K562 (cell line): ENCODE data around the gene SHE. TPM values are rescaled to one million over a fixed set of nuclear protein-coding genes. Genes with fewer than 3 reads are reported as not detected.

ENCODE experiments used
- ATAC-seq: fragments of 200-7000 bp; cut with Tn5 transposase; 3 replicates; pipeline ENCODE4 v1.9.1; 2020; ENCODE audit warnings: moderate library complexity
- BruUV-seq: library from RNA; stranded (reverse); fragments of 400-500 nt; replicated peaks from 2 replicates; lab custom pipeline; 2021; lab: Mats Ljungman, UMichigan
- CTCF ChIA-PET: fragments of 300-600 bp; formaldehyde crosslinking; extraction: SDS; loops from one replicate; lab custom pipeline; 2021; ENCODE audit warnings: low intra/inter-chr PET ratio; lab: Yijun Ruan, JAX
- POLR2A ChIA-PET: fragments of 300-600, 350-650 bp; sonication (Branson Sonifier 250); formaldehyde crosslinking; extraction: SDS; loops from one replicate; lab custom pipeline; 2021; ENCODE audit warnings: antibody characterized with exemption, inconsistent platforms; lab: Yijun Ruan, JAX
- DNase-seq, 4 experiments: peaks; one replicate each; pipeline versions ENCODE4 v3.0.0 to v3.0.0-alpha.2; 2011 to 2018; ENCODE audit warnings: low spot score in 3 of 4, mixed read lengths in 3 of 4; ENCODE audit errors: extremely low read depth in 1 of 4
- FAIRE-seq: peaks from 2 replicates; lab custom pipeline; 2011; peaks lifted over from hg19 to GRCh38; lab: Jason Lieb, UNC
- H2AFZ ChIP-seq: 2 replicates; pipeline ENCODE4 v1.6.0; 2011; ENCODE audit warnings: low read depth, low read length, control low read depth, inconsistent platforms
- H3K27ac ChIP-seq: fragments of 200-600 bp; 3 replicates; pipeline ENCODE4 v1.8.0; 2011; ENCODE audit warnings: low read depth, mild to moderate bottlenecking, control low read depth, inconsistent platforms, low read length, moderate library complexity, mixed read lengths; ENCODE audit errors: extremely low read depth
- H3K27me3 ChIP-seq, 2 experiments: fragments of 300-600 bp in 1 of 2; 2 replicates in 1 of 2; 3 replicates in 1 of 2; pipeline versions ENCODE4 v1.6.0 to v1.8.0; 2011; ENCODE audit warnings: inconsistent platforms in 2 of 2, low read length in 2 of 2, mild to moderate bottlenecking in 1 of 2, mixed read lengths in 1 of 2, moderate library complexity in 1 of 2; ENCODE audit not compliant: control insufficient read depth in 2 of 2, insufficient read depth in 2 of 2
- H3K36me3 ChIP-seq: fragments of 300-600 bp; 3 replicates; pipeline ENCODE4 v1.8.0; 2011; ENCODE audit warnings: mild to moderate bottlenecking, low read length, inconsistent platforms; ENCODE audit not compliant: control insufficient read depth, insufficient read depth
- H3K4me1 ChIP-seq, 2 experiments: fragments of 200-600 bp in 1 of 2; replicated peaks in 1 of 2; 2 replicates in 1 of 2; 3 replicates in 1 of 2; pipeline versions ENCODE4 v1.5.1 to v1.8.0; 2011; ENCODE audit warnings: inconsistent platforms in 2 of 2, low read length in 2 of 2, mild to moderate bottlenecking in 1 of 2, mixed read lengths in 1 of 2, moderate library complexity in 1 of 2; ENCODE audit not compliant: control insufficient read depth in 2 of 2, insufficient read depth in 2 of 2
- H3K4me2 ChIP-seq: 2 replicates; pipeline ENCODE4 v1.6.1; 2011; ENCODE audit warnings: low read length, control low read depth, inconsistent platforms, mixed read lengths; ENCODE audit not compliant: insufficient read depth
- H3K4me3 ChIP-seq: fragments of 200-600 bp; sonication (generic), shearing (Covaris generic); 2 replicates; pipeline ENCODE4 v1.5.1; 2016; ENCODE audit warnings: control low read depth, inconsistent platforms
- H3K79me2 ChIP-seq: fragments of 200-600 bp; 3 replicates; pipeline ENCODE4 v1.8.0; 2011; ENCODE audit warnings: low read length, inconsistent platforms; ENCODE audit not compliant: control insufficient read depth, insufficient read depth
- H3K9ac ChIP-seq, 2 experiments: 2 replicates each; pipeline versions ENCODE4 v1.6.0 to v1.6.1; 2011; ENCODE audit warnings: low read depth in 2 of 2, low read length in 2 of 2, control low read depth in 1 of 2, inconsistent platforms in 1 of 2, mild to moderate bottlenecking in 1 of 2, mixed read lengths in 1 of 2; ENCODE audit not compliant: insufficient read depth in 1 of 2
- H3K9me1 ChIP-seq: one replicate; pipeline ENCODE4 v1.6.0; 2011; ENCODE audit warnings: inconsistent platforms, mild to moderate bottlenecking, low read length, moderate library complexity; ENCODE audit not compliant: control insufficient read depth, insufficient read depth
- H3K9me3 ChIP-seq: replicated peaks from 2 replicates; pipeline ENCODE4 v1.5.1; 2011; ENCODE audit warnings: low read depth, low read length, inconsistent platforms; ENCODE audit not compliant: control insufficient read depth, insufficient read depth
- H4K20me1 ChIP-seq: replicated peaks from 2 replicates; pipeline ENCODE4 v1.6.1; 2011; ENCODE audit warnings: low read length, inconsistent platforms, mixed read lengths; ENCODE audit not compliant: control insufficient read depth, insufficient read depth
- NR3C1 ChIP-seq: sonication (generic); formaldehyde crosslinking; IDR thresholded peaks from 2 replicates; pipeline ENCODE4 v1.8.1; 2022; ENCODE audit warnings: missing genetic modification reagents
- POLR2B ChIP-seq: fragments of 450-650 bp; IDR thresholded peaks from 2 replicates; pipeline ENCODE4 v1.6.1; 2018; ENCODE audit warnings: low read depth; ENCODE audit not compliant: partially characterized antibody
- WGBS: fragments of 100-300 bp; shearing (Covaris generic); methylation state at CpG from one replicate; pipeline ENCODE4 v1.1.6; 2016; ENCODE audit warnings: low coverage, mixed read lengths; ENCODE audit not compliant: insufficient coverage; ENCODE audit errors: missing lambda C conversion rate; 5-methylcytosine and 5-hydroxymethylcytosine counted together
- in situ Hi-C: fragments of 300-500 bp; cut with MboI; formaldehyde crosslinking; loops from 4 replicates; pipeline ENCODE4 v1.15.0; 2018; ENCODE audit warnings: inconsistent platforms, mixed read lengths
- intact Hi-C: fragments of 100-400 bp; cut with micrococcal nuclease; formaldehyde crosslinking; loops from 2 replicates; pipeline ENCODE4 v1.14.2; 2022
- polyA plus RNA-seq, 8 experiments: library from polyadenylated mRNA; depleted of rRNA in 4 of 8; stranded (reverse) in 5 of 8; unstranded in 3 of 8; fragments of >200 nt; fragmentation: Nextera tagmentation in 2 of 8; fragmentation: Illumina TruSeq in 1 of 8; extraction: Ambion mirVana in 2 of 8; extraction: Trizol in 1 of 8; gene quantifications; 2 replicates each; pipeline versions ENCODE4 v1.2.1 to v1.2.3, GENCODE V29; 2011 to 2014; ENCODE audit warnings: inconsistent platforms in 1 of 8, missing spikeins in 1 of 8
- total RNA-seq, 7 experiments: library from RNA; depleted of rRNA in 6 of 7; stranded (reverse); fragments of >200 nt in 6 of 7; fragmentation: Illumina TruSeq in 2 of 7; extraction: Trizol in 2 of 7; gene quantifications; 2 replicates each; pipeline versions ENCODE4 v1.2.1 to v1.2.3, GENCODE V29; 2011 to 2021; ENCODE audit warnings: low replicate concordance in 1 of 7
- TF ChIP-seq, protein P1 (sequence below), 2 experiments: fragments of 250-450 bp in 1 of 2; fragments of 450-650 bp in 1 of 2; sonication (Bioruptor Pico) in 1 of 2; IDR thresholded peaks; 2 replicates each; pipeline versions ENCODE4 v1.6.1 to v1.8.0; 2016 to 2021; ENCODE audit warnings: mild to moderate bottlenecking in 2 of 2, moderate library complexity in 2 of 2, missing compliant biosample characterization in 1 of 2, missing genetic modification characterization in 1 of 2
- TF ChIP-seq, protein P2 (sequence below): fragments of 250-450 bp; sonication (Bioruptor Pico); IDR thresholded peaks from 2 replicates; pipeline ENCODE4 v1.5.0; 2020; ENCODE audit warnings: mild to moderate bottlenecking

The SHE gene
- total and polyA plus RNA-seq, 9 of the 15 experiments (the other 6 are each of a cell fraction or from before 2014, with no cell fraction given) = 0.01 to 0.05 TPM; not detected in 7

DNA sequence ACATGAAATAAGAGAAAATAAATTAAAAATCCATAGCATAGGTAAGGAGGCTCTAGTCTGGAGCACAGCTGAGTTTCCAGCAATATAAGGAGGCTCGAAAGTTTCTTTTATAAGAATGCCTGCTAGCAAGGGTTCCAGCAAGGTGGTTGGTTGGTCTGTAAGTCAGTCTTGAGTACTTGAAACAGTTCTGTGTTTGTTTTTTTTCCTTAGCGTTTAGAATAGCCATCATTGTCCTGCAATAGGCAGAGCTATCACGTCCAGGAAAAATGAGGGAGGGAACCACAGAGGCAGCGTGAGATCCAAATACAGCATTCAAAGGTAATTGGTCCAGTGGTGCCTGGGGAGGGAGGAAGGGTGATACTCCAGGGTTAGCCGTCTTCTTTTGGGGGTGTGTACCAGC, 47.9 kb upstream of the SHE start:
- BruUV-seq = no TSS peak
- FAIRE-seq (no peak), DNase-seq (no peak), ATAC-seq (no peak)
- Histone ChIP-seq H3K4me2 (no peak overlapping the region), H3K27me3 (peaks cover 0 to under 1% of the 10 kb centered on the region in 2 experiments; a peak in 2 of 5 replicates), H3K4me1 (no peaks in the 10 kb centered on the region; a peak in 2 of 5 replicates), H3K9me1 (no peaks in the 10 kb centered on the region), H3K9me3 (no peaks in the 10 kb centered on the region), H3K79me2 (no peaks in the 10 kb centered on the region), H4K20me1 (peaks cover 8% of the 10 kb centered on the region; the same call in 1 of the 2 replicates), H3K27ac (no peak overlapping the region), H3K9ac (no peak overlapping the region), H3K36me3 (peaks cover 66% of the 10 kb centered on the region), H3K4me3 (no peak overlapping the region), H2AFZ (no peak overlapping the region)
- ChIA-PET POLR2A (interaction anchor here (1.0 kb wide), 1 partner anchor 14 kb away, joined by 3 read pairs; no protein-coding TSS in a partner anchor), CTCF (no interaction called here)
- intact Hi-C loops (no loop called here), in situ Hi-C loops (no loop called here)
- 81% methylated on average over 4 of the region's 5 CpGs for WGBS
- TF ChIP-seq, protein P1, sequence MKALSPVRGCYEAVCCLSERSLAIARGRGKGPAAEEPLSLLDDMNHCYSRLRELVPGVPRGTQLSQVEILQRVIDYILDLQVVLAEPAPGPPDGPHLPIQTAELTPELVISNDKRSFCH (CRISPR knock-in tag; IDR thresholded peaks at IDR 0.05) = no peak
- TF ChIP-seq, protein P1 (tag; IDR thresholded peaks at IDR 0.05) = no peak
- TF ChIP-seq POLR2B (no peak), NR3C1 (CRISPR knock-in tag) (no peak)
- TF ChIP-seq, protein P2, sequence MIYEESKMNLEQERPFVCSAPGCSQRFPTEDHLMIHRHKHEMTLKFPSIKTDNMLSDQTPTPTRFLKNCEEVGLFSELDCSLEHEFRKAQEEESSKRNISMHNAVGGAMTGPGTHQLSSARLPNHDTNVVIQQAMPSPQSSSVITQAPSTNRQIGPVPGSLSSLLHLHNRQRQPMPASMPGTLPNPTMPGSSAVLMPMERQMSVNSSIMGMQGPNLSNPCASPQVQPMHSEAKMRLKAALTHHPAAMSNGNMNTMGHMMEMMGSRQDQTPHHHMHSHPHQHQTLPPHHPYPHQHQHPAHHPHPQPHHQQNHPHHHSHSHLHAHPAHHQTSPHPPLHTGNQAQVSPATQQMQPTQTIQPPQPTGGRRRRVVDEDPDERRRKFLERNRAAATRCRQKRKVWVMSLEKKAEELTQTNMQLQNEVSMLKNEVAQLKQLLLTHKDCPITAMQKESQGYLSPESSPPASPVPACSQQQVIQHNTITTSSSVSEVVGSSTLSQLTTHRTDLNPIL = no peak
